Ascending aorta (tissue), 2 donors: Measurements from ENCODE around the gene TCF15. TPM values are rescaled to one million over a fixed set of nuclear protein-coding genes. Genes with fewer than 3 reads are reported as not detected.
A peak's percentile ranks its signal among the peaks of the same experiment; 100 is the strongest.

ENCODE experiments used
- DNase-seq, 2 donors: peaks; one replicate each; pipeline ENCODE4 v3.0.0-alpha.2; 2019; ENCODE audit warnings: low spot score in 2 of 2
- H3K27ac ChIP-seq, 2 donors: fragments of 200-600 bp; sonication (generic); one replicate each; pipeline ENCODE4 v1.5.1; 2016 to 2017; ENCODE audit warnings: mild to moderate bottlenecking in 1 of 2
- H3K27me3 ChIP-seq: fragments of 200-600 bp; sonication (generic); one replicate; pipeline ENCODE4 v1.5.1; 2017
- H3K36me3 ChIP-seq, 2 donors: fragments of 200-600 bp; sonication (generic); one replicate each; pipeline ENCODE4 v1.5.1; 2016
- H3K4me1 ChIP-seq, 2 donors: fragments of 200-600 bp; sonication (generic); one replicate each; pipeline ENCODE4 v1.5.1; 2016 to 2017; ENCODE audit warnings: mild to moderate bottlenecking in 1 of 2
- H3K4me3 ChIP-seq, 2 donors: fragments of 200-600 bp; sonication (generic); one replicate each; pipeline ENCODE4 v1.5.1; 2016 to 2017; ENCODE audit warnings: mild to moderate bottlenecking in 1 of 2
- H3K9me3 ChIP-seq, 2 donors: fragments of 200-600 bp; sonication (generic); one replicate each; pipeline ENCODE4 v1.5.1; 2016
- intact Hi-C: fragments of 100-400 bp; cut with DNase I; formaldehyde crosslinking; loops from one replicate; pipeline ENCODE4 v1.15.1; 2023
- total RNA-seq: library from RNA; depleted of rRNA; stranded (reverse); fragments of >200 nt; gene quantifications from one replicate; pipeline ENCODE4 v1.1.0, GENCODE V29; 2016
- TF ChIP-seq, protein P1 (sequence below), 3 experiments: fragments of 200-600 bp in 2 of 3; fragments of 450-650 bp in 1 of 3; sonication (generic) in 2 of 3; IDR thresholded peaks; one replicate each; pipeline ENCODE4 v1.5.1; 2016 to 2019; ENCODE audit warnings: antibody characterized with exemption in 3 of 3, mild to moderate bottlenecking in 1 of 3, moderate library complexity in 1 of 3

The TCF15 gene
- total RNA-seq, 1 donor from 2014 or later = 8.3 TPM

- H3K4me1 ChIP-seq = peaks cover 9% of the 10 kb centered on the region in 2 donors
- TF ChIP-seq, protein P1, sequence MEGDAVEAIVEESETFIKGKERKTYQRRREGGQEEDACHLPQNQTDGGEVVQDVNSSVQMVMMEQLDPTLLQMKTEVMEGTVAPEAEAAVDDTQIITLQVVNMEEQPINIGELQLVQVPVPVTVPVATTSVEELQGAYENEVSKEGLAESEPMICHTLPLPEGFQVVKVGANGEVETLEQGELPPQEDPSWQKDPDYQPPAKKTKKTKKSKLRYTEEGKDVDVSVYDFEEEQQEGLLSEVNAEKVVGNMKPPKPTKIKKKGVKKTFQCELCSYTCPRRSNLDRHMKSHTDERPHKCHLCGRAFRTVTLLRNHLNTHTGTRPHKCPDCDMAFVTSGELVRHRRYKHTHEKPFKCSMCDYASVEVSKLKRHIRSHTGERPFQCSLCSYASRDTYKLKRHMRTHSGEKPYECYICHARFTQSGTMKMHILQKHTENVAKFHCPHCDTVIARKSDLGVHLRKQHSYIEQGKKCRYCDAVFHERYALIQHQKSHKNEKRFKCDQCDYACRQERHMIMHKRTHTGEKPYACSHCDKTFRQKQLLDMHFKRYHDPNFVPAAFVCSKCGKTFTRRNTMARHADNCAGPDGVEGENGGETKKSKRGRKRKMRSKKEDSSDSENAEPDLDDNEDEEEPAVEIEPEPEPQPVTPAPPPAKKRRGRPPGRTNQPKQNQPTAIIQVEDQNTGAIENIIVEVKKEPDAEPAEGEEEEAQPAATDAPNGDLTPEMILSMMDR (IDR thresholded peaks at IDR 0.05) = no peak
- no peaks in the 10 kb centered on the region for H3K27me3 ChIP-seq
- intact Hi-C loops = loop anchor here (5.0 to 10.0 kb wide), 6 partner anchors 192 to 1160 kb away; partner anchors contain the start of genes FKBP1A, NRSN2, NSFL1C and PSMF1
- peaks cover 9 to 12% of the 10 kb centered on the region in 2 donors for H3K36me3 ChIP-seq
- H3K9me3 ChIP-seq = no peaks in the 10 kb centered on the region
- H3K4me3 ChIP-seq = peak overlapping the region in 1 of 2 donors; percentile 84
- H3K27ac ChIP-seq = no peak overlapping the region
- no peak for DNase-seq
Observed at GRCh38 chr20:654417-654750, 44.3 kb upstream of the TCF15 start.

GRCh38 chr20:653590-654416 lies 43.7 kb upstream of the TCF15 start:
- H3K27ac ChIP-seq = peak overlapping the region; percentile 82 to 84
- intact Hi-C loops = loop anchor here (2.0 to 10.0 kb wide), 9 partner anchors 21 to 1161 kb away; partner anchors contain the start of genes CSNK2A1, FAM110A, FKBP1A and NRSN2
- TF ChIP-seq, protein P1 (IDR thresholded peaks at IDR 0.05) = no peak
- peak overlapping the region; percentile 61 to 84 for H3K4me3 ChIP-seq
- peaks cover 9% of the 10 kb centered on the region in 2 donors for H3K4me1 ChIP-seq
- H3K36me3 ChIP-seq = peaks cover 10 to 18% of the 10 kb centered on the region in 2 donors
- no peaks in the 10 kb centered on the region for H3K27me3 ChIP-seq
- H3K9me3 ChIP-seq = peaks cover 0 to 1% of the 10 kb centered on the region in 2 donors
- DNase-seq = no peak

GRCh38 chr20:653110-653589 lies 43.0 kb upstream of the TCF15 start, which contains the start of gene SRXN1:
SRXN1 (minus strand) TSS chr20:653200; CDS start chr20:653185, 15 bp downstream.
- Histone ChIP-seq H3K27me3 (no peaks in the 10 kb centered on the region), H3K4me1 (peaks cover 9% of the 10 kb centered on the region in 2 donors), H3K4me3 (peak within 1 kb of the TSS; percentile 61 to 84), H3K9me3 (peaks cover 0 to 8% of the 10 kb centered on the region in 2 donors), H3K36me3 (peaks cover 16 to 24% of the 10 kb centered on the region in 2 donors), H3K27ac (peak within 1 kb of the TSS; percentile 82 to 84)
- intact Hi-C loops = loop anchor here (2.0 to 10.0 kb wide), 9 partner anchors 22 to 1162 kb away; partner anchors contain the start of genes CSNK2A1, FAM110A, FKBP1A and NRSN2
- TF ChIP-seq, protein P1 (IDR thresholded peaks at IDR 0.05) = peak in 2 of 3 experiments; percentile 37 to 53
- peak; percentile 67 to 95 for DNase-seq

GRCh38 chr20:652615-653109 lies 42.6 kb upstream of the TCF15 start:
- Histone ChIP-seq H3K27ac (peak overlapping the region; percentile 82 to 84), H3K4me3 (peak overlapping the region; percentile 61 to 84), H3K9me3 (peaks cover 0 to 8% of the 10 kb centered on the region in 2 donors), H3K27me3 (no peaks in the 10 kb centered on the region), H3K4me1 (peaks cover 9% of the 10 kb centered on the region in 2 donors), H3K36me3 (peaks cover 21 to 29% of the 10 kb centered on the region in 2 donors)
- TF ChIP-seq, protein P1 (IDR thresholded peaks at IDR 0.05) = no peak
- no peak for DNase-seq
- intact Hi-C loops = loop anchor here (2.0 to 10.0 kb wide), 9 partner anchors 22 to 1162 kb away; partner anchors contain the start of genes CSNK2A1, FAM110A, FKBP1A and NRSN2

- DNase-seq = no peak
- Histone ChIP-seq H3K36me3 (peaks cover 28 to 36% of the 10 kb centered on the region in 2 donors), H3K27ac (peak overlapping the region; percentile 82 to 84), H3K4me3 (peak overlapping the region; percentile 61 to 84), H3K27me3 (no peaks in the 10 kb centered on the region), H3K9me3 (peaks cover 0 to 8% of the 10 kb centered on the region in 2 donors), H3K4me1 (peaks cover 9% of the 10 kb centered on the region in 2 donors)
- intact Hi-C loops = loop anchor here (2.0 to 10.0 kb wide), 9 partner anchors 23 to 1163 kb away; partner anchors contain the start of genes CSNK2A1, FAM110A, FKBP1A and NRSN2
- TF ChIP-seq, protein P1 (IDR thresholded peaks at IDR 0.05) = no peak
Observed at GRCh38 chr20:651713-652614, 41.9 kb upstream of the TCF15 start.
